Stimulated activated CD8-positive, alpha-beta memory T cell treated with anti-CD3 and anti-CD28 coated beads, Interleukin-7, amount 100 ng/mL, for 1 hour (primary cell): ENCODE measurements around the gene POLR3GL.
"Not testable (repeated sequence)": the region's sequence is repeated elsewhere in the genome, so short reads cannot be mapped to it uniquely, and the experiment has no call there.

Experiments used
- DNase-seq, 2 donors: peaks; one replicate each; pipeline ENCODE4 v3.0.0-alpha.2; 2020; ENCODE audit warnings: low read depth in 2 of 2

The POLR3GL gene

DNA sequence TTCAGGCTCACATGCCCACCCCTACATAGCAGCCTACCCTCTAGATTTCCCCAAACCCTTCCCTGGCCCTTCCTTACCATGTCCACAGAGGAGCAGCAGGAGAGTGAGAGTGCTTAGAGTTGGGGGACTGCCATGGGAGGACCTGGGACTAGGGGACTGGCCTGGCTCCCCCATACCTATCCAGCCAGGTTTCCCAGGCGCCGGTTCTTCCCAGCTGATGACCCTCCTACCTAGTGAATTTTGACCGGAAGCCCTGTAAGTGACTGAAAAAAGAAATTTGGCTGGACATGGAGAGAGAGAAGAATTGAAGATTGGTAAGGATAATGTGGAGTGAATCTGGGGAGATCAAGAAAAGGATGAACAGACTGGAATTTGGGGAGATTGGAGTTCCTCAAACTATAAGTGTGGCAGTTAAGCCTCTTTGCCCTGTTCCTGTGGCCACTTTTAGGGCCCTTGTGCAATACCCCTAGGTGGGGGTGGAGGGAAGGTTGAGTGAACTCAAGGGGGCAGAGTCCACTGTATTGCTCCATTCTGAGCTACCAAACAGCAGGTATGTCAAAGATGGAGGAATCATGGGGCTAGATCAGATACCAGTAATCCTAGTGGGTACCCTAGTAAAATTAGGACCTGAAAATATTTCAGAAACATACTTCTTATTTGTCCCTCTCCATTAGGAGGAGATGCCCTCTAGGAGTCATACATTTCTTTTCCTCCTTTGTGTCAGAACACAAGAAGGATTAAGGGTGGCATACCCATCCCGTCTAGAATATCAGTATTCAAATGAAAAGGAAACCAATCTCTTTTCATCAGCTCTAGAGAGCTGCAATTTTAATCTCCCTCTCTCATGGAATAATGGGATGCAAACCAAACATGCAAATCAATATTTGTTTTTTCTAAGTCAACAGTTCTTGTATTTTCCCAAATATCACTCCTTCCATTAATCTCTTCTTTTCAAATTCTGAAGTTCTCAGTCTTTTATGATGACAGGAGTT lies 55.9 kb downstream of the POLR3GL start:
- no peak for DNase-seq

DNA sequence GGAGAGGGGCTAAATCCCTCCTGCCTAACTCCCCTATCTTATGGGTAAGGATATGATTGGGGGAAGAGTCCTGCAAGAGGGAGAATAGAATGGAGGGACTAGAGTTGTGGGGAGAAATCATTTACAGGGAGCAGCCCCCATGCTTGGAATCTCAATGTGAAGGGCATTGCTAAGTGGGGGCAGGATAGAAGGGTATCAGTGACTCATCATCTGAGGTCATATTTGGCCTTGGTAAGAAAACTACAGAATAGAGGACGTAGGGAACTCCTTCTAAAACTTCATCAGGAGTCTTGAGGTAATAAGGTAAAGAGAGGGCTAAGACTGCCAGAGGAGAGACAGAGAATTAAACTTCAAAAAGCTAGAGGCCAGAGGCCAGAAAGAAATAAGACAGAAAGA lies 56.6 kb downstream of the POLR3GL start:
- DNase-seq = no peak

DNA sequence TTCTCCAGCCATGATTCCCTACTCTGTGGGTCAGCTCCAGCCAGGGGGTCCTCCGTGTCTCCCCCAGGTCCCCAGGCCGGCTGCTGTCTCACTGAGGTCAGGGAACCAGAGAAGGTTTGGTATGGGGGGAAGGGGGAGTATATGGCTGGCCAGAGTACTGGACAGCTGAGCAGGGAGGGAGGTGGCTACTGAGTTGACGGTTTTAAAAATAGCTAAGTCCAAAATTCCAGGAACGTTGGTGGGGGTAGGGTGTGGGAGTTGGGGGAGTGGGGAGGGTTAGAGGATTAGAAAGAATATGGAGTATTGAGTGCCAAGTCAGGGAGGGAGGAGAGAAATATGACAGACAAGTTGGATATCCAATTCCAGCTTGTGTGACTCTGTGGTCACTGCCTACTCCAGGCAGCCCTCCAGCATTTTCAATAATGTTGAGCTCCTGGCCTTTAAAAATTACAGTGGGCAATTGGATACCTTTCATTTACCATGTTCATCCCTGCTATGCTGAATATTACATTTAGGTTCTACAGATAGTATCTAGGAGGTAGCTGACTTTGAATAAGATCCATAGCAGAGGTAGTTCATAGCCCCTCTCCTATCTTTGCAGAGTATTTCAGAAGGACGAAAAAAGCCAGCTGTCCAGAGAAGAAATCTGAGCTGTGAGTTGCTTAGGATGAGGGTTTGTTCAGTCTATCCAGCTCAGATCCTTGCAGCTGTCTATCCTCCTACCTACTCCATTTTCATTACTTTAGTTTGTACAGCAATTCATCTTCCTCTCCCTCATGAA lies 57.3 kb downstream of the POLR3GL start, which contains the start of gene HJV:
HJV (minus strand) TSS at position 114 of the 781 bp plus-strand sequence. CDS start 1,504 bp downstream, outside the sequence.
- no peak for DNase-seq

DNA sequence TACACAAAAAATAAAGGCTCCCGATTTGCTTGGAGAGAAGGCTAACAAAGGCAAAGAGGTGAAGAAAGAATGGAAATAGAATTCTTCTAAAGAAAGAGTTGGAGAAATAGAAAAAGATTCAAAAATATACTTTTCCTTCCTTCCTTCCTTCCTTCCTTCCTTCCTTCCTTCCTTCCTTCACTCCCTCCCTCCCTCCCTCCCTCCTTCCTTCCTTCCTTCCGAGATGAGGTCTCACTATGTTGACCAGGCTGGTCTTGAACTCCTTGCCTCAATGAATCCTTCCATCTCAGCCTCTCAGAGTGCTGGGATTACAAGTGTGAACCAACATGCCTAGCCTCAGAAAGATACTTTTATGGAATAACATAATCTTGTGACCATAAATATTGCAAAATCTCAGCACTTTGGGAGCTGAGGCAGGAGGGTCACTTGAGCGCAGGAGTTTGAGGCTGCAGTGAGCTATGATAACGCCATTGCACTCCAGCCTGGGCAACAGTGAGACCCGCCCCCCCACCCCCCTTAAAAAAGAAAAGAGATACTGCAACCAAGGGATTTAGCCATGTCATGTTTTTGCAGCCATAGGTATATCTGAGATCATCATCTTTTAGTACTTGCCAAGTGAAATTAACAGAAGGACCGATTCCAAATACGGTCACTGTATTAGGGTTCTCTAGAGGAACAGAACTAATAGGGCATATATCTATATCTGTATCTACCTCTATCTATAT lies 58.1 kb downstream of the POLR3GL start:
- no peak for DNase-seq

DNA sequence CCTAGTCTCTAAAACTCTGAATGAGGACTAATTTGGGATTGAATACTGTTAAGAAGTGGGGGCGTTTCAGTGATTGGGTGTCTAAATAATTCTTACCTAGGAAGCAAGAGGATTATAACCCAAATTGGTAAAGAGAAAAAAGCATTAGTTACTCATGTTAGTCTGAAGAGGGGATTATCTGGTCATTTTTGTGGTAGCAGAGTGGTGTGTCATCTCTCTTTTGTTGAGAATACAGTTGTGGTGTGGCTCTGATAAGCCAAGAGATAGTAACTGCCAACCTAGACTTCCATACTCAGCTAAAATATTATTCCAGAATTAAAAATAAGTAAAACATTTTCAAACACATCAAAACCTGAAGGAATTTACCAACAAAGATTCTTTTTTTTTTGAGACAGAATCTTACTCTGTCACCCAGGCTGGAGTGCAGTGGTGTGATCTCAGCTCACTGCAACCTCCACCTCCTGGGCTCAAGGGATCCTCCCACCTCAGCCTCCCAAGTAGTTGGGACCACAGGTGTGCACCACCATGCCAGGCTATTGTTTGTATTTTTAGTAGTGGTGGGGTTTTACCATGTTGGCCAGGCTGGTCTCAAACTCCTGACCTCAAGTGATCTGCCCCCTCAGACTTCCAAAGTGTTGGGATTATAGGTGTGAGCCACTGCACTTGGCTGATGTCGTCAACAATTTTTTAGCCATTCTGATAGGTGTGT lies 61.5 kb downstream of the POLR3GL start:
- DNase-seq = not testable (repeated sequence)

GRCh38 chr1:146026650-146027049 lies 62.2 kb downstream of the POLR3GL start:
- not testable (repeated sequence) for DNase-seq
